GM19395 (cell line): ENCODE data around the gene CNIH1.
"Not testable (repeated sequence)": the region's sequence is repeated elsewhere in the genome, so short reads cannot be mapped to it uniquely, and the experiment has no call there.

ENCODE experiments used
- ATAC-seq: cut with Tn5 transposase; IDR thresholded peaks from one replicate; pipeline ENCODE4 v1.9.1; 2021; ENCODE audit warnings: mild to moderate bottlenecking, moderate library complexity; ENCODE audit not compliant: unreplicated experiment

Gene CNIH1

DNA sequence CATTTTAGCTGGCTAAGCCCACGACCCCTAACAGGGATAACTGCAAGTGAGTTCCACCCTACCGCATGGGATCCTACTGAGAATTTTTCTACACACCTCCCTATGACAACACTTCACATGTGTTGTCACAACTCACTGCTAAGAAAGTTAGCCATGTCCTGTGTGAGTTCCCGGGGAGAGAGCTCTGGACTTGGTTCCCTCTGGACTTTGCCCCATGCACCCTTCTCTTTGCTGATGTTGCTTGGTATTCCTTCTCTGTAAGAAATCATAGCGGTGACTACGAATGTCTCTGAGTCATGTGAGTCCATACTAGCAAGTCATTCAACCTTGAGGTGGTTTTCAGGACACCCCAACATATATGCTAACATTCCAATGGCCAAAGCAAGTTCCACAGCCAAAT is 53.8 kb downstream of the CNIH1 start:
- no peak for ATAC-seq

DNA sequence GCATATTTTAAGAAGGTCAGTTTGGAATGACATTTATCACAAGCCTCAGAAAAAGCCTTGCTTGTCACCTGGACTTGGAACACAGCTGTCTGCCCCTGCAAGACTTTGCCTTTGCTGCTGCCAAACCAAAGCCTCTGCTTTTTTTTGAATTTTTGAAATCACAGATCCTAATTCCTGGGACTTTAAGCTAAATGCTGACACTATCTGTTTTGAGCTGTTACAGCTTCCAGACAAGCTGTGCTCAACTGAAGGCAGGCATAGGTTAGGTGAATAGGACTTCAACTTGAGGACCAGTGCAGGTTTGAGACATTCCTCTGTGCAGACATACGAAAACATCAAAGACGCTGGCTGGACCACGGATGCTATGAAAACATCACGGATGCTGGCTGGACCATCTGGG is 55.6 kb downstream of the CNIH1 start:
- ATAC-seq = no peak

DNA sequence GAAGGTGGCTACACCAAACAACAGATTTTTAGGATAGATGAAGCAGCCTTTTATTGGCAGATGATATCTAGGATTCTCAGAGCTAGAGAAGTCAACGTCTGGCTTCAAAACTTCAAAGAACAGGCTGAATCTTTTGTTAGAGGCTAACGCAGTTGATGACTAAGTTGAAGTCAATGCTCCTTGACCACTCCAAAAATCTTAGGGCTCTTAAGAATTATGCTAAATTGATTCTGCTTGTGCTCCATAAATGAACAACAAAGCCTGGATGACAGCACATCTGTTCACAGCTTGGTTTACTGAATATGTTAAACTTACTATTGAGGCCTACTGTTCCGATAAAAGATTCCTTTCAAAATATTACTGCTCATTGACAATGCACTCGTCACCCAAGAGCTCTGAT is 57.3 kb downstream of the CNIH1 start:
- no peak for ATAC-seq

DNA sequence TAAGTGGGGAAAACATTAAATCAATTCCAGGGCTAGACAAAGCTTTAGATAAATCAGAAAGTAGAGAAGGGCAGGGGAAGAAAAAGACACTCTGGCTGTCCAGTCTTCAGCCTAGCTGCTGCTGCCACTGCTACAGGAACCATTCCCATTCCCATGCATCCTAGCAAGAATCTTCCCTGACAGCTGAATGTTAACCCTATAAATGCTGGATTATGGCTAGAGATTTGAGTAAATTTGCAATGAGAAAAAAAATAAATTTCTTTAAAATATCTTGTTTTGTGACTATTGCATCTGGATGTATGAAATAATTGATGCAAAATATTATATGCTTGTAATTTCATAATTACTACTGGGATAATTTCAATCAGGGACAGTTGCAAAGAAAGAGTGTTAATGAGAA is 59.4 kb downstream of the CNIH1 start:
- no peak for ATAC-seq

DNA sequence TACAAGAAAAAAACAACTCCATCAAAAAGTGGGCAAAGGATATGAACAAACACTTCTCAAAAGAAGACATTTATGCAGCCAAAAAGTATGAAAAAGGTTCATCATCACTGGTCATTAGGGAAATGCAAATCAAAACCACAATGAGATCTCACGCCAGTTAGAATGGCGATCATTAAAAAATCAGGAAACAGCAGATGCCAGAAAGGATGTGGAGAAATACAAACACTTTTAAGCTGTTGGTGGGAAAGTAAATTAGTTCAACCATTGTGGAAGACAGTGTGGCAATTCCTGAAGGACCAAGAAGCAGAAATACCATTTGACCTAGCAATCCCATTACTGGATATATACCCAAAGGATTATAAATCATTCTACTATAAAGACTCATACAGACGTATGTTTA is 60.6 kb downstream of the CNIH1 start:
- ATAC-seq = not testable (repeated sequence)

DNA sequence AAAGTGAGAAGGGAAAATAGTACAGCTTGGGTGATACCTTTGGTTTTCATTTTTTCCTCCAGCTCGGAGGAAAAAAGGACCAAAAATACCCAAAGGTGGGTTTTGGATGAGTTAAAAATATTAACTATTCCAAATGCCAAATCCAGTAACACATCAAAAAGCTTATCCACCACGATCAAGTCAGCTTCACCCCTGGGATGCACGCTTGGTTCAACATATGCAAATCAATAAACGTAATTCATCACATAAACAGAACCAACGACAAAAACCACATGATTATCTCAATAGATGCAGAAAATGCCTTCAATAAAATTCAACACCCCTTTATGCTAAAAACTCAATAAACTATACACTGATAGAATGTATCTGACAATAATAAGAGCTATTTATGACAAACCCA is 62.3 kb downstream of the CNIH1 start:
- ATAC-seq = not testable (repeated sequence)

DNA sequence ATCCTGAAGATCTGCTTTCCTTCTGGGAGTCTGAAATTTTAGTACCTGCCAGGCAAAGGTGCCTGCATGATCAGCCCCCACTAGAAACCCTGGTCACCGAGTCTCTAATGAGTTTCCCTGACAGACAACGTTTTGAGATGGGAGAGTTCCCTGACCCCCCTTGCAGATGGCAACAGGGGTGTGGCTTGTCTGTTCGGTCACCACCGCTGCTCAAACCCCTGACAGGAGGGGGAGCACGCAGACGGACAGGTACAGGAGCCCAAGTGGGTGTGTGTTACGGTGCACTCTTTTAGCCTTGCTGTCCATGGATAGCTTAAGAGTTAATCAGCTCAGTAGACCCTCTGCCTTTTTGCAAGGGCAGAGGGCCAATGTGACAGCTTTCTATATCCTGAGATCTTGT is 63.7 kb downstream of the CNIH1 start:
- ATAC-seq = no peak

DNA sequence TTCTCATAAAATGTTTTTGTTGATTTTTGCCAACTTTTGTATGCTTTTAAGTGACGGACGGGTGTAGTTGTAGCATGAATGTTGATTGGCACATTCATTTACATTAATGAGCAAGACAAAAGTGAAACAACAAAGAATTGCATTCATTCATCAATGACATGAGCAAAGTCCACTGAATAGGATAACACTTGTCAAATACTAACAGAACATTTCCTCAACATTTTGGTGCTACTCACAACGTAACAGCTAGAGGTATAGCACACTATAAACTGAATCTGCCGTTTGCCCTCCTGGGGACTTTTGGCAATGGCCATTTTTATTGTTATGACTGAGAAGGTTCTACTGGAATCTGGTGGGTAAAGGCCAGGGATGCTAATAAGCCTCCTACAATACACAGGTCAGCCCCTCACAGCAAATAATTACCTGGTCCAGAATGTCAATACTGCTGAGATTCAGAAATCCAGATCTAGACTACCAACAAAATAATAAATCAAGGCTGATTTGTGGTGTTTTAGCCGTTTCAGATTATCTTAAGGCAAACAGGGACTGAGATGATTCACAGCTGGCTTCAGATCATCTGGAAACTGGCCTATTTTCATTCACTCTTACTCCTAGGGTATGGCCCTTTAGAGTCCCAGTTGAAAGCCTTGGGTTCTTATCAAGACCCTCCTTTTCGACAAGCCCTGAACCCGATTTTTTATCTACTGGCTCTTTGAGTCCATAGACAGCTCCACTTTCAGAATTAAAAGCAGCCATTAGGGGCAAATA is 66.9 kb downstream of the CNIH1 start:
- no peak for ATAC-seq
